ENCODE measurements around the gene SLC38A1. TPM values are rescaled to one million over a fixed set of nuclear protein-coding genes. Genes with fewer than 3 reads are reported as not detected.

Gene SLC38A1
- total RNA-seq, 1 donor from 2014 or later: 161 TPM

- no peak for ATAC-seq
- no peak for DNase-seq
- intact Hi-C loops (cut with micrococcal nuclease): no loop called here
These were observed 24.4 kb downstream of the SLC38A1 start for GRCh38 chr12:46244273-46244915.

DNA sequence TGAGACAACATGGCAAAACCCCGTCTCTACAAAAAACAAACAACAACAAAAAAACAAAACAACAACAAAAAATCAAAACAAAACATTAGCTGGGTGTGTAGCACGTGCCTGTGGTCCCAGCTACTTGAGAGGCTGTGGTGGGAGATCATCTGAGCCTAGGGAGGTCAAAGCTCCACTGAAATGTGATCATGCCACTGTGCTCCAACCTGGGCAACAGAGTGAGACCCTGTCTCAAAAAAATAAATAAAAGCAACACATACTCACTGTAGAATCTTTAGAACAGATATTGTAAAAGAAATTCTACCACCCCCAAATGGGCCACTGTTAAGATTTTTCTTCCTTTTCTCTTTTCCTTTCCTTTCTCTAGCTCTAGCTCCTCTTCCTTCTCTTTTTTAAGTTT lies 26.3 kb downstream of the SLC38A1 start:
- no peak for ATAC-seq
- intact Hi-C loops (cut with micrococcal nuclease): no loop called here
- DNase-seq: no peak

DNA sequence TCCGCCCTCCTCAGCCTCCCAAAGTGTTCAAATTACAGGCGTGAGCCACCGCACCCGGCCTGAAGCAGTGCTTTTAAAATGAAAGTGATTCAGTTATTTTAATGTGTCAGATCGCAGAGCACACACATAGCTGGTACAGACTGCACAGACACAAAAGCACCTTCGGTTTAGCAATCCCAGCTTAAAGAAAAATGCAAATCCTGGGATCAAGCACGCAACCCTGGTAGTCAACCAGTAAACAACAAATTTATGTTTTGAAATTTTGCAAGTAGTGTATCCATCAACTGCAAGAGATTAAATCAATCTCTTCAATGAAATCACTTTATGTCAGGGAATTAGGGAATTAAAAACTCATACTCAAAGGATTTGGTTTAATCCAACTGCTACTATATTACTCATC lies 28.4 kb downstream of the SLC38A1 start:
- intact Hi-C loops (cut with micrococcal nuclease): no loop called here
- no peak for ATAC-seq
- DNase-seq: no peak

DNA sequence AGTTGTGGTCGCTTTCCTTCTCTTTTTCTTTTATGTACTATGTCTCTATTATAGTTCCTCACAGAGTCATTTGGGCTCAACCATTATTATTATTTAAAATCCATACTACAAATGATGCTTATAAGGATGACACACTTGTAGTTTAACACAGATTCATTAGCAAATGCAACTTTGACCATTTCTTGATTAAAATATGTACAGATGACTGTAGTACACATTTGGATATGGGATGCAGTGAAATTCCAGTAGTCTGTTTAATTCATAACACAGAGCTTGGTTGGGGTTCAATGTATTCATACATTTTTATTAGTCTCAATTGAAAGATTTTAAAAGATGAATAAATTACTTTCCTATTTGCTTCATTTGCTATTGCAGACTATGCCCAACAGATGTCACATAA lies 30.0 kb downstream of the SLC38A1 start:
- DNase-seq (no peak), ATAC-seq (no peak)
- intact Hi-C loops (cut with micrococcal nuclease): no loop called here

DNA sequence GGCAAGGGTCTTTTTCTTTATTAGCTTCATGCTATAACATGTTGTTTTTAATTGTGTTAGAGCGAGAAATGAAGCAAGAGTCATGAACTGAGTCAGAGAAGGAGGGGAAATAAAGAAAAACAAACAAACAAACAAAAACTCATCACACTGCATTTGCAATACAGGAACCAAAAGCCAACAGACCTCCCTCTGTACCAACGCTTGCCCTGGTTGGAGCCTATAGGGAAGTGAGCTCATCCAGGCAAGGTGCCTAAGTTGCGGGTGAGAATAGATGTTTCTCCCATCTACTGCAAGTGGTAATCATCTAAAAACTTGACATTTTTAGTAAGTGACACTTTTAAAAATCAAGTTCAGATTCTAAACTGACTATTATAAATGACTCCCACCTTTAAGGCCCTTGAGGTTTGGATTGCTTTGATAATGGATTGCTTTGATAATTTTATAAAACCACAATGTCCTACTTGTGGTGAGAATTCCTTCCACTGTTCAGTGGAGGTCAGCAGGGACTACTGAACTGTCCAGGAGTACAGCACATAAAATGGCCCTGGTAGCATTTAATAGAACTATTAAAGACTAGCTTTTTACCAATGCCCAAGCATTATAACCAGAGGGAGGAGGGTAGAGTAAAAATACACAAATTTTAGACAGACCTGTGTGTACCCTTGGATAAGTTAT lies 31.3 kb downstream of the SLC38A1 start:
- DNase-seq (no peak), ATAC-seq (no peak)
- intact Hi-C loops (cut with micrococcal nuclease): no loop called here

DNA sequence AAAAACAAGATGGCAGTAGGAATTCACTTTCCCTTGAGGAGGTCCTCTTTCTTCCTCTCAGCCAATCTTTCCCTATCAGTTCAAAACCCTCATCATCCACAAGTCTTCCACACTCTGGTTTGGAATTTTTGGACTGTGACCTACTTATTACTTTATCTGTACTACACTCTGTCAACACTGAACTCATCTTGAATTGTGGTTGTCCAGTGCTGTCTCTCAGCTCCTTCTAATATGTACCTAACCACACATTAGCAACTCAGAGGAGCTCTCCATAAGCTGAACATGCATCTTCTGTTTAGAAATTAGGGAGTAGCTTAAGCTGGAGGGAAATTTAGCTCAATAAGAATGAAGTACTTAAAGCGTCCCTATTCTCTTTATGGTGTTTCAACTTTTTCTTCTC lies 34.8 kb downstream of the SLC38A1 start:
- intact Hi-C loops (cut with micrococcal nuclease): no loop called here
- DNase-seq: no peak
- ATAC-seq: peak; percentile 42

DNA sequence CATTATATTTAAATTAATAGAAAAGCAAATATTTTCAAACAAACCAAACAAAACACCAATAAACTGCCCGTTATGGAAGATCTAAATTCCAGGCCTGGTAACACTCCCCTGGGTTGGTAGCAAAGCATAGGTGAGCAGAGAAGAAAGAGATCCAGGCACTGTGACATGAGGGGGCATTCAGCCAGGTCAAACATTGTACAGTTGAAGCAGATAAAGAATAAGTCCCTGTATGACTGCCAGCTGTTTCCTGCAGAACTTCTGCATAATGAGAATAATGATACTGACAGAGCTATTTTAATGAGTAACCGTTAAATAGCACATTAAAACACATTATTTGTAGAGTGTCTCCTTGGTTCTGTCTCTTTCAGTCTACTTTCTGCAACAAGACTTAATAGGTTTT lies 35.4 kb downstream of the SLC38A1 start:
- DNase-seq: no peak
- intact Hi-C loops (cut with micrococcal nuclease): no loop called here
- ATAC-seq: peak; percentile 82

GRCh38 chr12:46230983-46231382 lies 37.9 kb downstream of the SLC38A1 start:
- DNase-seq (no peak), ATAC-seq (no peak)
- intact Hi-C loops (cut with micrococcal nuclease): no loop called here

- no peak for ATAC-seq
- intact Hi-C loops (cut with micrococcal nuclease): no loop called here
- DNase-seq: no peak
These were observed 38.5 kb downstream of the SLC38A1 start for GRCh38 chr12:46230306-46230705.

DNA sequence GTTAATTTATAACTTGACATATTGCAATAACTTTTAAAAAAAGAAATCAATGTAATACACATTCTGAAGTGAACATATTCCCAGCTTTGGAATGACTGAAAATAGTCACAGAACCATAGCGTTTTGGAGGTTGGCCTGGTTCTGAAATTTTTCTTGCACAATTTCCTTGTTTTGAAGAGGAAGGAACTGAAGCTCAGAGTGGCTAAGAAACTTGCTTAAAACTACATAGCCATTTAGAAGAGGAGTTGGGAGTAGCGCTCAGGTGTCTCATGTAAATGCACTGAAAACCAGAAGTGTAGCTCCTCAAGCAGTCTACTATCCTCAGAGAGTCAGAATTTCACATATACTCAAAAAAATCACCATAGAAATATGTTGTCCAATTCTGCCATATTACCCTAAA lies 41.2 kb downstream of the SLC38A1 start:
- intact Hi-C loops (cut with micrococcal nuclease): no loop called here

DNA sequence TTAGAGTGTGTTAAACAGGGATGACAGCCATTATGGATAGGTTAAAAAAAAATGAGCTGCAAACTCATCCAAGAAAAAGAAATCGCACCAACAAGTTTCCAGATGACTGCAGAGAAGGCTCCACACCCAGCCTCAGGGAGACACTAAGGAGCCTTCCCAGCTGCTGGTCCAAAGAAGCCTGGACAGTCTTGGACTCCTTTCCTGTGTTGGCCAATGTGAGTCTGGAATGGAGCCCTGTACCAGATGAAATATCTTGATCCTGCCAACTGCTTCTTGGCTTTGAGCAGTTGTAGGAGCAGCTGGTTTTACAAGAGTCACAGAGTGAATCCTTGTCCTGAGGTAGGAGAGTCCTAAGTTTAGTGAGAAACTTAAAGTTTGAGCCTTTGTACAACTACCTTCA lies 44.5 kb downstream of the SLC38A1 start:
- intact Hi-C loops (cut with micrococcal nuclease): no loop called here
- peak; percentile 43 for DNase-seq
- ATAC-seq: peak; percentile 94

More for the DNA sequence above, 41.2 kb downstream of the SLC38A1 start:
- ATAC-seq (no peak), DNase-seq (no peak)

DNA sequence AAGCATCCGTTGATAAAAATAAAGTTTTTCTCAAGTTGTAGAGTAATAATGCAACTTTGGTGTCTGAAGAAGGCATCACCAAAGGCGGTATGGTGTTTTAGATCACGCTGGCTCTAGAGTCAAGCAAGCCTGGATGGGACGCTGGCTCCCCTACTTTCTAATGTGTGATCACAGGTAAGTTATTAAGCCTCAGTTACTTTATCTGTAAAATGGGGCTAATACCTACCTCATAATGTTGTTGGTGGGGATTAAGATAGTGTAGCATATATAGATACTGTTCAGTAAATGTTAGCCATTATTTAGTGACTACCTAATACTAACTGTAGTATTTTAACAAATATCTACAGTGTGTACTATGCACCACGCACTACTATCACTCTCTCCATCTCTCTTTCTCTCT lies 45.8 kb downstream of the SLC38A1 start:
- no peak for DNase-seq
- intact Hi-C loops (cut with micrococcal nuclease): no loop called here
- no peak for ATAC-seq

DNA sequence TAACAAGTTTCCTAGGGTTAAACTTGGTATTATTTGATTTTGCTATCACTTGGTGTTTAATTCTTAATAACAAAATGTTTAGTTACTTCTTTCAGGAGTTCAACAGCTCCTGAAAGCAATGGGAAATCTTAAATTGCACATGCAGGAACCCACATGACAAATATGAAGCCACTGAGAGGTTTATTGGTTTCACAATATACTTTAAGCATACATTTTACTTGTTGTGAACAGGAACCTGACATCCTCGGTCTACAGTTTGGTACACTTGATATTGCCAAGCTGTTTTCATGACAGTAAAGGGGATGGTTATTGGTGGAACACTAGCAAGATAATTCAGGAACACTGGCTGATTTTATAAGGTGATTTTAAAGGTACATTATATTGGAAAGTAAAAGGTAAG lies 46.2 kb downstream of the SLC38A1 start:
- ATAC-seq (no peak), DNase-seq (no peak)
- intact Hi-C loops (cut with micrococcal nuclease): no loop called here

DNA sequence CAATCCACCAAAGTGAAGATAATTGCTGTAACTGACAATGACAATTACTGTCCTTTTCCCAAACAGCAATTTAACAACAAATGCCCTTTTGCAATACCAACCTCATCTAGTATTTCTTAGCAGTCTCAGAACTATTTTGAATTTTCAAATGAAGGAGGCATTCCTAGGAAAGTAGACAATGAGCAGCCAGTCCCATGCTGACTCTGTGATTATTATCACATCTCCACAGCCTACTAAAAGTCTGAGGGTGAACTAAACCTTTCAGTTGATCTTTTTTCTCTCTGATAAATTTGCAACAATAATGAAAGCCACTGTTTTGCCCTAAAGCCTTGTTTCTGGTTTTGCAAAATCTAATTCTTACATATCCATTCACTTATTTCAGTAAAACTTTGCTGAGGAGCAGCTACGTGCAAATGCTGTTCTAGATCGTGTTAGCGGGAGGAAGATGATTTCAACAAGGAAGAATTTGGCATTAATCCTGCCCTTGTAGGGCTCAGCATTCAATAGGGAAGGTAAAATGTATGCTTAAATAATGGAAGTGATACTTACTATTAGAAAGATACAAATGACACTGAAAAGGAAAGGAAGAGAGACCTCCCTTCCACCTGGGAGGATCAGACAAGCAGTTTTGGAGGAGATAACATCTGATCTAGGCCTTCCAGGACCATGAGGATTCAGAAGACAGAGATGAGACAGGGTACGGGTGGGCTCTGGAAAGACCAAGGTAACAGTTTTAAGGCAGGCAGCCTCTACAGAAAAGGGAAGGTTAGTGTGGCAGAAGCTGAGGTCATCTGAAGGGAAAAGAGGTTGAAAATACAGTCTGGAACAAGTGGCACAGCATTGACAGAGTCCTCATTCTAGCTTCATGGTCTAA lies 47.4 kb downstream of the SLC38A1 start:
- ATAC-seq (peak; percentile 46), DNase-seq (no peak)
- intact Hi-C loops (cut with micrococcal nuclease): no loop called here

DNA sequence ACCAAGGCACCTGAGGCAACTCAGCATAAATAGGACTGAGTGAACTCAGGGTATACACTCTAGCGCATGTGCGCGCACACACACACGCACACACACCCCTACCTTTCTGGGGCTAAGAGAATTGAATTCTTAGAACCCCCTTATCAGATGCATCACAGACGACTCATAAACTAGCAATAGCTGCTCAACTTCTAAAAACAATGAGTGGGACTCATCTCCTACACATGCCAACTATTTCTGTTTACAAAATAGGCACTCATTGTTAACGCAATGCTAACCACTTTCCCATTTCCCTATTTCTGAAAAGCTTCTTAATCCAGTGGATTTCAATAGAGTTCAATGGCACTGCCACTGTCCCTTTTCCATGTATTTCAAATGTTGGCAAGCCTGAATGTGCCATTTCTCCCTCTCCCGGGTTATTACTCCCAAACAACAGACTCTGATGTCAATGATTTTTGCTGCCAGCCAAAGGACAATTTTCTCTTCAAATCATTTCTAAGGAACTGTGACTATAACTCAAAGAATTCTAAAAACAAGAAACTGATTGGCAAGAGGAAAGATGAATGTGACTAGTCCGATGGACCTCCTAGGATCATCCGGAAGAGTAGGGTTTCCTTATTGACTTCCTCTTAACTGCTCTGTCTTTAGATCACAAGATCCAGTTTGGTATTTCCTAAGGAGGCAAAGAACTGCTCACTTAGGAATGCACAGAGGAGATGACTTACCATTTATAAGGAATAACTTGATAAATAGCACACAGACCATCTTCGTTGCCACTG lies 48.8 kb downstream of the SLC38A1 start:
- DNase-seq (no peak), ATAC-seq (no peak)
- intact Hi-C loops (cut with micrococcal nuclease): no loop called here

DNA sequence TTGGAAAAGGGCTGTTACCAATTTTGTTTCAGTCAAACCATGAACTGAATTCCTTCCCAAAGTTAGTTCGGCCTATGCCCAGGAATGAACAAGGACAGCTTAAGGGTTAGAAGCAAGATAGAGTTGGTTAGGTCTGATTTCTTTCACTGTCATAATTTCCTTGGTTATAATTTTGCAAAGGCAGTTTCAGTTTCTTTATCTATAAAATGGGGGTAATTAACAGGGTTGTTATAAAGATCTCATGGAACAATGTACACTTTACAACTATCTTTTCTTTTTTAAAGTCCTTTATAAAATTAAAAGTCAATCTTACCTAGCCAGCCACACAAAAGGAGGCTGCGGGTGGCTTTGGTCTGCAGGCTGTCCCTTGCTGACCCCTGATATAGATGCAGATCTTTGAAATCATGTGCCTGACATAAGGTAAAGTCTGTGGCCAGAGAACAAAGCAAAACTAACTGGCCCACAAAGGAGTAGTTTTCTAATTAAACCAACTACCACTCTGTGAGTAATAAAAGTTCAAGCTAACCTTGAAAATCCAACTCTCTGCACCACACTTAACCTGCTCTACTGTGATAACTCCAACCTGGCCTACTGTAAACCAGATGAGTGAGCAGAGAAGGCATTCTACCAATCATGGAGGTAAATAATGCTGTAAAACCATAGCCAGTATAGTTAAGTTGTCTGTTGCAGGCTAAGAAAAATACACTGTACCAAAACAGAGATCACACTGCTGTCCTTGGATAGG lies 49.5 kb downstream of the SLC38A1 start:
- DNase-seq (no peak), ATAC-seq (no peak)
- intact Hi-C loops (cut with micrococcal nuclease): no loop called here

DNA sequence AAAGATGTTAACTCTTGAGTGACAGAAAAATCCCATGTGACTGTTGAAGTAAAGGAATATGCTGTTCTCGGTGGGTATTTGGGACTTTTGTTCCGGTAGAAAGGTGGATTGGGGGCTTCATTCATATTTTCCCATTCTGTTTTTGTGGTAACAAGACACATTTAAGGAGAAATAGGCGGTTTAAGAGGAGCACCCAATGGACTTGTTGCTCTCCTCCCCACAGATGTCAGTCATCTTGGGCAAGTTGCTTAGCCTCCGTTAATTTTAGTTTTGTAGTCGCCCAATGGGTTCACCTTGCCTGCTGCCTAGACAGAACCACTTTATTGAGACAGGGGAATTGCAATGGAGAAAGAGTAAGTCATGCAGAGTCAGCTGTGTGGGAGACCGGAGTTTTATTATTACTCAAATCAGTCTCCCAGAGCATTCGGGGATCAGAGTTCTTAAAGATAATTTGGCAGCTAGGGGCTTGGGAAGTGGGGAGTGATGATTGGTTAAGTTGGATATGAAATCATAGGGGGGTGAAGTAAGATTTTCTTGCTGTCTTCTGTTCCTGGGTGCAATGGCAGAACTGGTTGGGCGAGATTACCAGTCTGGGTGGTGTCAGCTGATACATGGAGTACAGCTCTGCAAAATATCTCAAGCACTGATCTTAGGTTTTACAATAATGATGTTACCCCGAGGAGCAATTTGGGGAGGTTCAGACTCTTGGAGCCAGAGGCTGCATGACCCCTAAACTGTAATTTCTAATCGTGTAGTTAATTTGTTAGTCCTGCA lies 50.3 kb downstream of the SLC38A1 start:
- ATAC-seq: no peak
- intact Hi-C loops (cut with micrococcal nuclease): no loop called here
- DNase-seq: no peak
